AG09319 (cell line): ENCODE data around the gene KRTAP26-1.

ENCODE experiments used
- DNase-seq: peaks from one replicate; pipeline ENCODE4 v3.0.0-alpha.2; 2010; ENCODE audit warnings: low read depth; ENCODE audit errors: extremely low read depth
- TF ChIP-seq, protein P1 (sequence below): IDR thresholded peaks from 2 replicates; pipeline ENCODE4 v1.5.1; 2011; ENCODE audit warnings: low read depth, mild to moderate bottlenecking, inconsistent platforms, low read length, moderate library complexity

The KRTAP26-1 gene

DNA sequence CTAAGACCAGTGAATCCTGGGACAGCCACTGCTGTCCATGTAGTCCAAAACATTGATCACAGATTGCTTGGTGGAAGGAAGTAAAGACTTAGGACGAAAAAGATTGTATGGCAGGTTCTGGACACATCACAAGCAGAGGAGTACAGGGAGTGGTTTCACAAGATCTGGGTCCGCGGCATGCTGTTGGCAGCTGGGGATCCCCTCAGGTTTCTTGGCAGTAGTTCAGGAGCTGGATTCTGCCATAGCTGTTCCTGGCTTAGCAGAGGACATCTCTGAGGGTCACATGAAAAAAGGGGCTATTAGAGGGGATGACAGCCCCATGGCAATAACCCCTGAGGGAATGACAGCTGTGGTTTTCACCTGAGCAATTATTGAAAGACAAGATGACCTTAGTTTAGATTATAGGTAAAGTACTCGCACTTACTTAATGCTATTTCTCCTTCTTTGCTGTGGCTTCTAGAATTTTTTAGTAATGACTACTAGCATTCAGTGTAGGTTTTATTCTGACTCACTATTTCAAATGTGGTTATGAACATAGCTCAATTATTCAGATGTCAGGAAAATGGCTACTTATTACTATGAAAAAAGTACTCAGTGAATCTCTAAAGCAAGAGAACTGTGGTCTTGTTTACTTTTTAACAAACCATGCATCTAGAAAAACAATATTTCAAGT, 9.2 kb upstream of the KRTAP26-1 start:
- DNase-seq = no peak
- TF ChIP-seq, protein P1, sequence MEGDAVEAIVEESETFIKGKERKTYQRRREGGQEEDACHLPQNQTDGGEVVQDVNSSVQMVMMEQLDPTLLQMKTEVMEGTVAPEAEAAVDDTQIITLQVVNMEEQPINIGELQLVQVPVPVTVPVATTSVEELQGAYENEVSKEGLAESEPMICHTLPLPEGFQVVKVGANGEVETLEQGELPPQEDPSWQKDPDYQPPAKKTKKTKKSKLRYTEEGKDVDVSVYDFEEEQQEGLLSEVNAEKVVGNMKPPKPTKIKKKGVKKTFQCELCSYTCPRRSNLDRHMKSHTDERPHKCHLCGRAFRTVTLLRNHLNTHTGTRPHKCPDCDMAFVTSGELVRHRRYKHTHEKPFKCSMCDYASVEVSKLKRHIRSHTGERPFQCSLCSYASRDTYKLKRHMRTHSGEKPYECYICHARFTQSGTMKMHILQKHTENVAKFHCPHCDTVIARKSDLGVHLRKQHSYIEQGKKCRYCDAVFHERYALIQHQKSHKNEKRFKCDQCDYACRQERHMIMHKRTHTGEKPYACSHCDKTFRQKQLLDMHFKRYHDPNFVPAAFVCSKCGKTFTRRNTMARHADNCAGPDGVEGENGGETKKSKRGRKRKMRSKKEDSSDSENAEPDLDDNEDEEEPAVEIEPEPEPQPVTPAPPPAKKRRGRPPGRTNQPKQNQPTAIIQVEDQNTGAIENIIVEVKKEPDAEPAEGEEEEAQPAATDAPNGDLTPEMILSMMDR = no peak

DNA sequence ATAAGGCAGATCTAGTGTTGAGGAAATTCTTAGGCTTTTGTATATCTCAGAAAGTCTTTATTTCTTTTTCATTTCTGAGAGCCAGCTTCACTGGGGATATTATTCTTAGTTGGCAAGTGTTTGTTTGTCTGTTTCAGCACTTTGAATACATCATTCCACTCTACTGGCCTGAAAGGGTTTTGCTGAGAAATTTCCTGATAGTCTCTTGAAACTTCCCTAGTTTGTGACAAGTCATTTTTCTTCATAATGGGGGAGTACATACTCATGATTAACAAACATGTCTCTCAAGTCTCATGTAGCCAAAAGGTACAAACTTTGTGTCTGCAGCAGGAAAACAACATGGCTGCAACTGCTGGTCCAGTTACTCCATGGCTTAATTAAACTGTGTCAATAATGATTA, 6.3 kb upstream of the KRTAP26-1 start:
- TF ChIP-seq, protein P1 = no peak
- DNase-seq = no peak

DNA sequence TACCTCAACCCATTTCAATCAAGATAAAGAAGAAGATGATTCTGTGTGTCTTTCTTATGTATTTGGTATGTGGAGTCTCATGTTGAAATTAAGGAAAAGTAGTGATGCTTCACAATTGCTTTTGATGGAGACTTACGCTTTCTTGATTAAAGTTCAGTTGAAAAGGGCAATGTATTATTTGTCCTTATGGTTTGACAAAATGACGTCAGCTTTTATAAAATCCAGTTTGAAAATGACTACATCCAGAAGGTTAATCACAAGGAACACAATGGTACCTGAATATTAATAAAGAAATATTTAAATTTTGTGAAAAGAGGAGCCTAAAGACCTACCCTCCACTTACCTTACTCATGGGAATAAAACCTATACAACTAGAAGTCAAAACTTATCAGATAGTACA, 4.4 kb downstream of the KRTAP26-1 start:
- no peak for DNase-seq
- TF ChIP-seq, protein P1 = no peak

DNA sequence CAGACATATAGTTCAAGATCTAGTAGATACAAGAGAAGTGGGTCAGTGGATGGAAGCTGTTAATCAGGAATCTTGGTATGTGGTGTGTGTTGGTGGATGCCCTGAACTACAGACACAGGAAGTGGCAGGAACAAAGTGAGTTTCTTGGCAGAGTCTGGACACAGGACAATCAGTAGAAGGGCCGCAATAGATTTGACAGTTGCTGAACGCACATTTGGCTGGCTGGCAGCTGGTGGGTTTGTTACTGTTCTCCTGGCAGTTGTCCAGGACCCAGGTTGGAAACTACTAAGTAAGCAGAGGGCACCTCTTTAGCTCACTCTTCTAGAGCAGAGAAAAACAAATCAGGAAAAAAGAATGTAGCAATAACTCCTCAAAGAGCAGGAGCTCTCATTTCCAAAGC, 13.2 kb downstream of the KRTAP26-1 start:
- TF ChIP-seq, protein P1 = no peak
- DNase-seq = no peak

DNA sequence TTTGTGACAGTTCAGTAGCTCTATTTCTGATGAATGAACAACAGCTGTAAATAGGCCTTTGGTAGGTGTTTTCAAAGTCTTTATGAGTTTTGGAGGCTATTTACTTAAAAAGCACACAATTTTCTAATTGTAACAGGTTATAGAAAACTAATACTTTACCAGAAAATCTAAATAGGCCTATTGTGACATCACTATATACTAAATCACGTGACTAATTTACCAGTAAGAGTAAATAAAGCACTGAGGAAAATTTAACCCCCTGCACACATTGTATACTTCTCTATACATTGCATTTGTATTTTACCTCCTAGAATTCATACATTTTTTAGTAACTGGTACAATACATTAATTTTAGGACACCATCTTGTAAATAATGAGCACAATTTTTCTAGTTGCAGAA, 15.0 kb downstream of the KRTAP26-1 start:
- TF ChIP-seq, protein P1 = no peak
- DNase-seq = no peak

DNA sequence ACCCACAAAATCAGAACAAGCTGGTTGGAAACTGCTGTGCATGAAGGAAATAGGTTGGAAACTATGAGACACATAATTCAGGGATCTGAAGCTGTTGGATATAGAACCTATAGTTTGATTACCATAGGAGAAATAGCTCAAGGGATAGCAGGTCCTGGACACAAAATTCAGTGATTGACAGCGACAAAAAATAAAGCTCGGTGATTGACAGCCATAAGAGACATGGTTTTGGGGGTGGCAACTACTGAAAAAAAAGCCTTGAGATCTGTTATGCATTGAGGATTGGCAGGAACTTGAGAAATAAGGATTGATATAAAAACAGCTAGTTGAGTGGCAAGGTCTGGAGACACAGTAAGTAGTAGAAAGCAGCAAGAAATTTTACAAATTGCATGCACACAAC, 30.9 kb downstream of the KRTAP26-1 start, which contains the start of gene KRTAP25-1:
Gene KRTAP25-1 (minus strand): TSS at position 300 of the 400 bp plus-strand sequence. CDS start 24 bp downstream, at position 276.
- no peak for DNase-seq
- TF ChIP-seq, protein P1 = no peak

DNA sequence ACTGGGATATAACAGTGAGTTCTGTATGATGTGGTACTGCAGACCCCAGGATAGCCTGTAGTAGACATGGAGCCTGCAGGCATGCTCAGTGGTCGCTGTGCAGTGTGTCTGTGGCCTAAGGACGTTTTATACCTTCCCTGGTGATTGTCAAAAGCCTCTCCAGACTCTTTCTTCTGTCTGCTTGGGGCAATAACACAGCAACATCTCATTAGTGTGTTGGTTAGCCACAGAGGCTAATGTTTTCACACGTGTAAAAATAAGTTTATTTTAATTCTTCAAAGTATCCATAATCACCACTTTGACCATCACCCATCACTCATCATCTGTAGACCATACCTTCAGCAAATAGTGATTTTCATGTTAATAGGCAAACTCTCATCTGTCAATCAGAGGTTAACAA, 37.3 kb downstream of the KRTAP26-1 start, which contains the start of gene KRTAP24-1:
Gene KRTAP24-1 (minus strand): TSS at position 101 of the 400 bp plus-strand sequence. CDS start 18 bp downstream, at position 83.
- no peak for DNase-seq
- TF ChIP-seq, protein P1 = no peak
